Activated naive CD4-positive, alpha-beta T cell treated with anti-CD3 and anti-CD28 coated beads for 36 hours (primary cell): ENCODE measurements around the gene PRM2. TPM values are rescaled to one million over a fixed set of nuclear protein-coding genes. Genes with fewer than 3 reads are reported as not detected.
"Not testable (repeated sequence)": the region's sequence is repeated elsewhere in the genome, so short reads cannot be mapped to it uniquely, and the experiment has no call there.

Experiments used
- CTCF ChIA-PET: fragments of 350-600 bp; sonication (Branson Sonifier 250); formaldehyde crosslinking; loops from one replicate; lab custom pipeline; 2021; ENCODE audit warnings: antibody characterized with exemption; lab: Charles Lee
- DNase-seq: peaks from one replicate; pipeline ENCODE4 v3.0.0-alpha.2; 2020
- H3K27ac Mint-ChIP-seq: one replicate; pipeline ENCODE4 v1.8.0; 2021; ENCODE audit warnings: mild to moderate bottlenecking, mixed read lengths
- H3K27me3 Mint-ChIP-seq: one replicate; pipeline ENCODE4 v1.8.0; 2021; ENCODE audit warnings: low read depth, mixed read lengths
- H3K36me3 Mint-ChIP-seq: one replicate; pipeline ENCODE4 v1.8.0; 2021; ENCODE audit warnings: low read depth, mixed read lengths
- H3K4me1 Mint-ChIP-seq: one replicate; pipeline ENCODE4 v1.8.0; 2021; ENCODE audit warnings: low read depth, mixed read lengths
- H3K4me3 Mint-ChIP-seq: one replicate; pipeline ENCODE4 v1.8.0; 2021; ENCODE audit warnings: mild to moderate bottlenecking, moderate library complexity, mixed read lengths
- H3K9me3 Mint-ChIP-seq: one replicate; pipeline ENCODE4 v1.8.0; 2021; ENCODE audit warnings: mixed read lengths
- intact Hi-C: fragments of 100-400 bp; cut with micrococcal nuclease; formaldehyde crosslinking; loops from one replicate; pipeline ENCODE4 v1.15.1; 2023
- total RNA-seq, 2 experiments: library from RNA; stranded (reverse); gene quantifications; one replicate each; pipeline ENCODE4 v1.2.3, GENCODE V29; 2021

The PRM2 gene
- total RNA-seq, 2 experiments from 2014 or later, result not detected

DNA sequence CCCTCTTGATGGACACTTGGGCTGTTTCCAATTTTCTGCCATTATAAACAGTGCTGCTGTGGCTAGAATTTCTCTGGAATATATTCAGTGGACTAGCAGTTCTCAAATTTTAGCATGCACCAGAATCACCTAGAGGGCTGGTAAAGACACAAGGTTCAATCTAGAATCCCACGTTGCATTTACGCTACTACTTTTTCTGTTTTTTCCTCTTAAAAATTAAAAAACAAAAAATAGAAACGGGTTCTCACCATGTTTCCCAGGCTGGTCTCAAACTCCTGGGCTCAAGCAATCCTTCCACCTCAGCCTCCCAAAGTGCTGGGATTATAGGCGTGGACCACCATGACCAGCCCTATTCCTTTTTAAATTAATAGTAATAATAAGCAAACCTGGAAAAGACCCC is 19.4 kb upstream of the PRM2 start:
- DNase-seq, result no peak
- no peak overlapping the region for H3K4me3 Mint-ChIP-seq
- peaks cover 27% of the 10 kb centered on the region for H3K4me1 Mint-ChIP-seq
- CTCF ChIA-PET, result no interaction called here
- intact Hi-C loops, result loop anchor here (2.0 kb wide), 1 partner anchor 59 kb away; no protein-coding TSS in a partner anchor
- no peak overlapping the region for H3K27ac Mint-ChIP-seq
- no peaks in the 10 kb centered on the region for H3K9me3 Mint-ChIP-seq
- H3K36me3 Mint-ChIP-seq, result no peaks in the 10 kb centered on the region
- no peaks in the 10 kb centered on the region for H3K27me3 Mint-ChIP-seq

DNA sequence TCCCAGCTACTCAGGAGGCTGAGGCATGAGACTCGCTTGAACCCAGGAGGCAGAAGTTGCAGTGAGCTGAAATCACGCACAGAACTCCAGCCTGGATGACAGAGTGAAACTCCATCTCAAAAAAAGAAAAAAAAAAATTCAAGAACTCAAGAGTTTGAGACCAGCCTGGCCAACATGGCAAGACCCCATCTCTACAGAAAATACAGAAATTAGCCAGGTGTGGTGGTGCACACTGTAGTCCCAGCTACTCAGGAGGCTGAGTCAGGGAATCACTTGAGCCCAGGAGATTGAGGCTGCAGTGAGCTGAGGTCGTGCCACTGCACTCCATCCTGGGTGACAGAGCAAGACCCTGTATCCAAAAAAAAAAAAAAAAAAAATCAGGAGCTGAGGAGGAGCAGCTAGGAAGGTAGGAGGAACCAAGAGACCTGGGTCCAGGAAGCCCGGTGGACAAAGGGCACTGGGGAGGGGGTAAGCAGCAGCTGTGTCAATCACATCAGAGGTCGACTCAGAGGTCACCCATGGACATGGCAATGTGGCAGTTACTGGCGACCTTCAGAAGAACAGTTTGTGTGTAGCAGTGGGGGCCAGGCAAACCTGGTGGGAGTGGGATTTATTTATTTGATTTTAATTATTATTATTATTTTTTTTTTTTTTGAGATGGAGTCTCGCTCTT is 15.9 kb upstream of the PRM2 start:
- H3K4me3 Mint-ChIP-seq, result no peak overlapping the region
- no peak overlapping the region for H3K27ac Mint-ChIP-seq
- no peaks in the 10 kb centered on the region for H3K9me3 Mint-ChIP-seq
- no peaks in the 10 kb centered on the region for H3K27me3 Mint-ChIP-seq
- CTCF ChIA-PET, result no interaction called here
- no peak for DNase-seq
- H3K36me3 Mint-ChIP-seq, result no peaks in the 10 kb centered on the region
- peaks cover 13% of the 10 kb centered on the region for H3K4me1 Mint-ChIP-seq
- intact Hi-C loops, result no loop called here

DNA sequence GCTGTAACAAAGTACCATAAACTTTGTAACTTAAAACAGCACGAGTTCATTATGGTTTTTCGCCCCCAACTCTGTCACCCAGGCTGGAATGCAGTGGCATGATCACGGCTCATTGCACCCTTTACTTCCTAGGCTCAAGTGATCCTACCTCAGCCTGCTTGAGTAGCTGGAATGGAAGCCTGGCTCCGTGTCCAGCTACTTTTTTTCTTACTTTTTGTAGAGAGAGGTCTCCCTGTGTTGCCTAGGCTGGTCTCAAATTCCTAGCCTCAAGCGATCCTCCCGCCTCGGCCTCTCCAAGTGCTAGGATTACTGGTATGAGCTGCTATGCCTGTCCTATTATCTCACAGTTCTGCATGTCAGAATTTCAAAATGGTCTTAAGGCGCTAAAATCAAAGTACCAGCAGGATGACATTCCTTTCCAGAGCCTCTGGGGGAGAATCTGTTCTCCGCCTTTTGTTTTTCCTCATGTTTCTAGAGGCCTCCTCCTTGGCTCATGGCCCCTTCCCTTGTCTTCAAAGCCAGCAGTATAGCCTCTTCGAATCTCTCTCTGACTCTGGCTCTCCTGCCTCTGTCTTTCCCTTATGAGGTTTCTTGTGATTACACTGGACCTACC is 14.9 kb upstream of the PRM2 start:
- H3K4me1 Mint-ChIP-seq, result peaks cover 14% of the 10 kb centered on the region
- no peaks in the 10 kb centered on the region for H3K27me3 Mint-ChIP-seq
- no peak overlapping the region for H3K27ac Mint-ChIP-seq
- H3K9me3 Mint-ChIP-seq, result no peaks in the 10 kb centered on the region
- no peak overlapping the region for H3K4me3 Mint-ChIP-seq
- H3K36me3 Mint-ChIP-seq, result no peaks in the 10 kb centered on the region
- CTCF ChIA-PET, result no interaction called here
- DNase-seq, result no peak
- intact Hi-C loops, result no loop called here

DNA sequence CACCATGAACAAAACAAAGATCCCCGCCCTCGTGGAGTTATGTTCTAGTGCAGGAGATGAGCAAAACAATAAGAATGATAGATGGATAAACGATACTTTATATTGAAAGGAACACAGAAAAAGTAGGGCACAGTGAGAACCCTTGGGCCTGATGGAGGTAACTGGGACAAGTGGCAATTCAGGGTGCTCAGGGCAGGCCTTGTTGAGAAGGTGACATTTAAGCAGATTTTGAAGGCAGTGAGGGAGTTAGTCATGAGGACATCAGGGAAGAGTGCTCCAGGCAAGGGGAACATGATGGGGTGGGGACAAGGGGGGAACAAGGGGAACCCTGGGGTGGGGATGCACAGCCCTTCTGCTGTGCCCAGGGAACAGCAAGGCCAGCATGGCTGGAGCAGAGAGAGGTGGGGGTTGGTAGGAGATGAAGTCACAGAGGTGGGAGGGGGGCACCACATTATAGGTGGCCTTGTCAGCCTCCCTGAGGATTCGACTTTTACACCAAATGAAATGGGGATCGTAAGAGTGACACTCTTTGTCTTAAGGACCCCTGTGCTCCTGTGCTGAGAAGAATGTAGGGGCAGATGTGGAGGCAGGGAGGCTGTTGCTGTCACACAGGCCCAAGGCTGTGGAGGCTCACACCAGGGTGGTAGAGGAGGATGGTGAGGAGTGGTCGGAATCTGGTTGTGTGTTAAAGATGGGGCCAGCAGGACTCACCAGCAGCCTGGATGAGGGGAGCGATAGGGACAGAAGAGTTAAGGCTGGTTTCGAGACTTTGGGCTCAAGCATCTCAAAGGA is 14.0 kb upstream of the PRM2 start:
- no peaks in the 10 kb centered on the region for H3K9me3 Mint-ChIP-seq
- no peak overlapping the region for H3K27ac Mint-ChIP-seq
- intact Hi-C loops, result no loop called here

DNA sequence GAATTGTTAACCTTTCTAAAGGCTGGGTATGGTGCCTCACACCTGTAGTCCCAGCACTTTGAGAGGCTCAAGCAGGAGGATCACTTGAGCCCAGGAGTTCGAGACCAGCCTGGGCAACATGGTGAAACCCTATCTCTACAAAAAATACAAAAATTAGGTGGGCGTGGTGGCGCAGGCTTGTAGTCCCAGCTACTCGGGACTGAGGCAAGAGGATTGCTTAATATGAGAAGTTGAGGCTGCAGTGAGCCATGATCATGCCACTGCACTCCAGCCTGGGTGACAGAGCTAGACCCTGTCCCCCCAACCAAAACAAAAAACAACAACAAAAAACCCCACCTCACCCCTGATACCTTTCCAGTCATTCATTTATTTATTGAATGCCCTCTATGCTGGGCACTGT is 13.4 kb upstream of the PRM2 start:
- intact Hi-C loops, H3K36me3 Mint-ChIP-seq, H3K27me3 Mint-ChIP-seq, H3K27ac Mint-ChIP-seq, H3K4me3 Mint-ChIP-seq, H3K9me3 Mint-ChIP-seq, DNase-seq: not testable (repeated sequence)
- peaks cover 25% of the 10 kb centered on the region for H3K4me1 Mint-ChIP-seq
- CTCF ChIA-PET, result interaction anchor here (0.6 to 0.8 kb wide), 2 partner anchors 69 to 194 kb away, joined by 3 to 4 read pairs; no protein-coding TSS in a partner anchor

More for the DNA sequence above, 14.0 kb upstream of the PRM2 start:
- H3K36me3 Mint-ChIP-seq, result no peaks in the 10 kb centered on the region
- H3K4me3 Mint-ChIP-seq, result no peak overlapping the region
- peaks cover 23% of the 10 kb centered on the region for H3K4me1 Mint-ChIP-seq
- CTCF ChIA-PET, result no interaction called here
- no peak for DNase-seq
- no peaks in the 10 kb centered on the region for H3K27me3 Mint-ChIP-seq

DNA sequence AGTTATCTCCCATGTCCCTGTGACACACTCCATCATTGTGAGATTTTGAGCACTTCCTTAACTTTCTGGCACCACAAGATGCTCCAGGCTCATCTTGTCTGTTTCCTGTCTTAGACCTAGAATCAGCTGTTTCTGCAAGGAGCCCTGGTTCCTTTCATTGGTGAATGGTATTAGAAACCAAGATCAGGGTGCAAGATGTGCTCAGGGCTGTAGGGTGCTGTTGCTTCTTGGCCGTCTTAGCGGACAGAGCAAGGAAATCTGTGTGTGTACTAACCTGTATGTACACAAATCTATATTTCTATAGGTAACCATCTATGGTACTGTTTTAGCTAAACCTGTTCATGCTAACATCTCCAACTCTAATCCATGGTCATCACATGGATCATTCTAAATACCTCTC is 12.9 kb upstream of the PRM2 start:
- no peak for DNase-seq
- peaks cover 25% of the 10 kb centered on the region for H3K4me1 Mint-ChIP-seq
- H3K27ac Mint-ChIP-seq, result no peak overlapping the region
- CTCF ChIA-PET, result interaction anchor here (0.6 to 0.8 kb wide), 3 partner anchors 33 to 193 kb away, joined by 3 to 6 read pairs (median 4); partner anchors contain the start of gene SOCS1
- H3K9me3 Mint-ChIP-seq, result no peaks in the 10 kb centered on the region
- H3K36me3 Mint-ChIP-seq, result no peaks in the 10 kb centered on the region
- intact Hi-C loops, result no loop called here
- H3K4me3 Mint-ChIP-seq, result no peak overlapping the region
- no peaks in the 10 kb centered on the region for H3K27me3 Mint-ChIP-seq

DNA sequence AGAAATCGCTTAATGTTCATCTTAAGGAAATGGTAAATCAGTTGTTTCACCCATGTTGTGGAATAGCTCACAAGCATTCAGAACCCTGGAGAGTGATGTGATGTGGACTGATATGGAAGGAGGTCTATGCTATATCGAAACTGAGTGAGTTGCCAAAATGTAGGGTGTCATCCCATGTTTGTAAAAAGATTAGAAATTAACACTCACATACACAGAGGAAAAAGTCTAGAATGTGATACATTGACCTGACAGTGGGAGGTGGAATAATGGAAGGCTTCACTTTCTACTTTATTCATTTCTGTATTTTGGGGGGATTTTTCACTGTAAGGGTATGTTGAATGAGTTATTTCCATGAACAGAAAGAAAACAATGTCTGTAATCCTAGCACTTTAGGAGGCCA is 9.6 kb upstream of the PRM2 start:
- H3K4me1 Mint-ChIP-seq, result peaks cover 25% of the 10 kb centered on the region
- DNase-seq, result no peak
- no peak overlapping the region for H3K4me3 Mint-ChIP-seq
- no peaks in the 10 kb centered on the region for H3K36me3 Mint-ChIP-seq
- CTCF ChIA-PET, result interaction anchor here (0.9 to 1.8 kb wide), 5 partner anchors 12 to 322 kb away, joined by 3 to 6 read pairs (median 3); partner anchors contain the start of gene SOCS1
- no peaks in the 10 kb centered on the region for H3K9me3 Mint-ChIP-seq
- H3K27me3 Mint-ChIP-seq, result no peaks in the 10 kb centered on the region
- intact Hi-C loops, result loop anchor here (1.0 to 2.0 kb wide), 4 partner anchors 11 to 70 kb away; no protein-coding TSS in a partner anchor
- peak overlapping the region; percentile 67 for H3K27ac Mint-ChIP-seq

DNA sequence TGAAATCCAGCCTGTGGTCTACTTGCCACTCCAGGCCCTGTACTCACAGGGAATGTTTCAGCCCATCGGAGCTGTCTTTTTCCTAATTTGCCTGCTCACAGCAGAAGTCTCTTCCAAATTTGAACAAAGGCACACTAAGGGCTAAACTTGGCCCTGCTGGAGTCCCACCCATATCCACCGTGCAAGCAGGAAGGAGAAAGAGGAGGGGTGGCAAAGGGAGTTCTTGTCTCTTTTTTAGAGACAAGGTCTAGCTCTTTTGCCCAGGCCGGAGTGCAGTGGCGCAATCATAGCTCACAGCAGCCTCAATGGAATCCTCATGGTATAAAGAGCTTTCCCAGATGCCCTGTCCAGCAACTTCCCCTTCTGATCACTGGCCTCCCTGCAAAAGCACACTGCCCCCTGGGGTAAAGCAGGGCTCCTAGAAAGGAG is 7.6 kb upstream of the PRM2 start:
- CTCF ChIA-PET, result interaction anchor here (1.0 kb wide), 2 partner anchors 12 to 121 kb away, joined by 4 read pairs; no protein-coding TSS in a partner anchor
- no peak for DNase-seq

DNA sequence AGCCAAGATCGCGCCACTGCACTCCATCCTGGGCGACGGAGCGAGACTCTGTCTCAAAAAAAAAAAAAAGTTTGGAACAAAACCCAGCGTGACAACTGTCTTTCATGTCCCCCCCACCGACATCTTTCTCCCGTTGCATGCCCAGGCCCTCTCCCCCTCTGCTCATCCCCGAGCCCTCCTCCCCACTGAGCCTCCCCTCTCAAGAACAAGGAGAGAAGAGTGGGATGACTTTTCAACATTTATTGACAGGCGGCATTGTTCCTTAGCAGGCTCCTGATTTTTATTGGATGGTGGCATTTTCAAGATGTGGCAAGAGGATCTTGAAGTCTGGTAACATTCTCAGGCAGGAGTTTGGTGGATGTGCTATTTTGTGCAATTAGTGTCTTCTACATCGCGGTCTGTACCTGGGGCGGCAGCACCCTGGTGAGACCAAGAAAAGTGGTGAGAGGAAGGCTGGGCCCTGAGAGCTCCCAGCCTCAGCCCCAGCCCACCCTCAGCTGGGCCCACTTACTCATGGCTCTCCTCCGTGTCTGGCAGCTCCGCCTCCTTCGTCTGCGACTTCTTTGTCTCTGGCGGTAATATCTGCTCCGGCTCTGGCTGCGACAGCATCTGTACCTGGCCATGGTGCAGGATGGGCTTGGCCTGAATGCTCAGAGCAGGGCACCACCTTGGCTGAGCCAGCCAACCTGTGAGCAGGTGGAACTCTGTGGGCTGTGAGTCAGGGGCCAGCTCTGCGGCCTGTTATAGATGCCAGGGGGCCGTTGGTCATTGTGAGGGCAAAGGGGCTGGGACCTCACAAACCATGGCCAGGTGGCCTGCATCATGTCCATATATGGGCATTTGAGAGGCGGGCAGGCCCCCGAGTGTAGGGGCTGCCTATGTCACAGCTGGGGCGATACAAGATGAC is 4.6 kb upstream of the PRM2 start, which contains the start of gene PRM1:
PRM1 (minus strand) TSS at position 715 of the 907 bp plus-strand sequence; CDS start at position 623, 92 bp downstream.
- Mint-ChIP-seq H3K27me3 (no peaks in the 10 kb centered on the region), H3K4me3 (no peak within 1 kb of the TSS), H3K9me3 (no peaks in the 10 kb centered on the region), H3K36me3 (no peaks in the 10 kb centered on the region), H3K4me1 (peaks cover 8% of the 10 kb centered on the region), H3K27ac (no peak within 1 kb of the TSS)
- CTCF ChIA-PET, result interaction anchor here (0.7 kb wide), 1 partner anchor 16 kb away, joined by 4 read pairs; no protein-coding TSS in a partner anchor
- no peak for DNase-seq
- intact Hi-C loops, result no loop called here

More for the DNA sequence above, 7.6 kb upstream of the PRM2 start:
- no peaks in the 10 kb centered on the region for H3K9me3 Mint-ChIP-seq
- H3K4me1 Mint-ChIP-seq, result peaks cover 25% of the 10 kb centered on the region
- H3K36me3 Mint-ChIP-seq, result no peaks in the 10 kb centered on the region
- no peaks in the 10 kb centered on the region for H3K27me3 Mint-ChIP-seq
- H3K27ac Mint-ChIP-seq, result no peak overlapping the region
- H3K4me3 Mint-ChIP-seq, result no peak overlapping the region
- intact Hi-C loops, result no loop called here

DNA sequence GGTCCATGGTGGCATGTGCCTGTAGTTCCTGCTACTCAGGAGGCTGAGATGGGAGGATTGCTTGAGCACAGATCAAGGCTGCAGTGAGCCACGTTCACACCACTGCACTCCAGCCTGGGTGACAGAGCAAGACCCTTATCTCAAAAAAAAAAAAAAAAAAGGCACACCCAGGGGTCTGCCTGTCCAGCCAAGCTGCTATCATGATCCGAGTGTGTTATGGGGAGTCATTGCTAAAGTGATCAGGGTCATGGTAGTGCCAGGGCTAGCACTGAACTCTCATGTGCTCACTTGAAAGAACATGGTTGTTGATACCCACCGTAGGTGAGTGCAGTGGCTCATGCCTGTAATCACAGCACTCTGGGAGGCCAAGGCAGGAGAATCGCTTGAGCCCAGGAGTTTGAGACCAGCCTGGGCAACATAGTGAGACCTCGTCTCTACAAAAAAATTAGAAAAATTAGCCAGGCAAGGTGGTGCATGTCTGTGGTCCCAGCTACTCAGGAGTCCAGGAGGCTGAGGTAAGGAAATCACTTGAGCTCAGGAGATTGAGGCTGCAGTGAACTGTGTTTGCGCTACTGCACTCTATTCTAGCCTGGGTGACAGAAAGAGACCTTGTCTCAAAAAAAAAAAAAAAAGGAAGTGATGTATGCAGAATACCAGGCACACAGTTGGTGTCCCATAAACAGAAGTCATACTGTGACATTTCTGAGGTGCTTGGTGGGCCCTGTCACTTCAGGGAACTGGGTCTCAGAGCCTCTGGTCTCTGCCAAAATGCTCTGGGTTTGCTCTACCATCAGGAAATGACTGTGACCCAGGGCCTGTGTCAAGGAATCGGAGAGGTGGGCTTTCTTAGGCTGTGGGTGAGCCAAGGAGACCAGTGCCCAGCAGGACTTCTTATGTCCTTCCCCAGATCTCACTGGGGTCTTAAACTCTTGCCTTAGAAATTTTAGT is 2.7 kb upstream of the PRM2 start:
- Mint-ChIP-seq H3K27me3 (no peaks in the 10 kb centered on the region), H3K36me3 (no peaks in the 10 kb centered on the region), H3K4me1 (peaks cover 1% of the 10 kb centered on the region), H3K27ac (no peak overlapping the region), H3K4me3 (no peak overlapping the region), H3K9me3 (no peaks in the 10 kb centered on the region)
- intact Hi-C loops, result no loop called here
- no peak for DNase-seq
- CTCF ChIA-PET, result interaction anchor here (0.7 kb wide), 1 partner anchor 388 kb away, joined by 3 read pairs; no protein-coding TSS in a partner anchor
